HCEC 1CT (cell line): ENCODE results near the gene SEC23A.
"Not testable (repeated sequence)": the region's sequence is repeated elsewhere in the genome, so short reads cannot be mapped to it uniquely, and the experiment has no call there.

Source experiments
- DNase-seq: peaks from one replicate; pipeline ENCODE4 v3.0.0-alpha.2; 2017

The SEC23A gene

GRCh38 chr14:39102969-39103957, at the start of gene SEC23A:
Gene SEC23A, minus strand, starts transcription at chr14:39103235. Its CDS starts 7,117 bp downstream, at chr14:39096118.
- DNase-seq = peak; percentile 79

GRCh38 chr14:39145266-39145966, 42.4 kb upstream of the SEC23A start:
- no peak for DNase-seq

DNA sequence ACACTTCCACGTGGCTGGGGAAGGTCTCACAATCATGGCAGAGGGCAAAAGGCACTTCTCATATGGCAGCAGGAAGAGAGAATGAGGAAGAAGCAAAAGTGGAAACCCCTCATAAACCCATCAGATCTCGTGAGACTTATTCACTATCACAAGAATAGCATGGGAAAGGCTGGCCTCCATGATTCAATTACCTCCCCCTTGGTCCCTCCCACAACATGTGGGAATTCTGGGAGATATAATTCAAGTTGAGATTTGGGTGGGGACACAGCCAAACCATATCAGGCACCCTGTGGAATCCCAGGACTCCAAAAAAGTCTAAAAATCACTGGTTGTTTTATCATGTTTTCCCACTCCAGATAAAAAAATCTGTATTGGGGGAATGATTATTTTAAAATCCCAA, 40.2 kb upstream of the SEC23A start:
- DNase-seq = not testable (repeated sequence)

DNA sequence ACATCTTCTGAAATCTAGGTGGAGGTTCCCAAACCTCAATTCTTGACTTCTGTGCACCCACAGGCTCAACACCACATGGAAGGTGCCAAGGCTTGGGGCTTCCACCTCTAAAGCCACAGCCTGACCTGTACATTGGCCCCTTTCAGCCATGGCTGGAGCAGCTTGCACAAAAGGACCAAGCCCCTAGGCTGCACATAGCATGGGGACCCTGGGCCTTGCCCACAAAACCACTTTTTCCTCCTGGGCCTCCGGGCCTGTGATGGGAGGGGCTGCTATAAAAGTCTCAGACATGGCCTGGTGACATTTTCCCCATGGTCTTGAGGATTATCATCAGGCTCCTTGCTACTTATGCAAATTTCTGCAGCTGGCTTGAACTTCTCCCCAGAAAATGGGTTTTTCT, 38.6 kb upstream of the SEC23A start:
- not testable (repeated sequence) for DNase-seq

- no peak for DNase-seq
Observed at GRCh38 chr14:39140170-39140569, 37.1 kb upstream of the SEC23A start.

DNA sequence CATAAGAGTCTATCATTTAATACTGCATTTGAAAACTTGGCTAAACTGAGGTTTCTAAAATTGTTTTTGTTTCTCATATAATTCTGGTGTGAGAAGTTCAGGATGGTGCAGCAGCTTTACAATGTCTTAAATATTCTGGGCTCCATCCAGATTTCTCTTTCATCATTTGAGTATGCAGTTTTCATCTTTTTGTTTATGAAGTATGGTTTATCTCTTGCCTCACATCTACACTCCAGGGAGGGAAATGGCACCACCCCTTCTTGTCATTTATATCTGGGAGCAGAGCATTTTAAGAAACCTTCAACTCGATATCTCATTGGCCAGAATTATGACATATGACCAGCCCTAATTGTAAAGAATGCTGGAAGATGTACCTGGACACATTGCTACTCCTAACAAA, 35.4 kb upstream of the SEC23A start:
- peak; percentile 24 for DNase-seq

DNA sequence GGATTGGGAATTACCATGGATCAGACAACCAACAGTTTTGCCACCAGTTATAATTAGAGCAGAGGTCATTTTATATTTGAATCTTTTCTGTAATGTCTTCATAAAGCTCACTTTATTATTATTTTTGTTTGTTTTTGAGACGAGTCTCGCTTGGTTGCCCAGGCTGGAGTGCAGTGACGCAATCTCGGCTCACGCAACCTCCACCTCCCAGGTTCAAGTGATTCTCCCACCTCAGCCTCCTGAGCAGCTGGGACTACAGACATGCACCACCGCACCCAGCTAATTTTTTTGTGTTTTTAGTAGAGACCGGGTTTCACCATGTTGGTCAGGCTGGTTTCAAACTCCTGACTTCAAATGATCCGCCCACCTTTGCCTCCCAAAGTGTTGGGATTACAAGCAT, 34.8 kb upstream of the SEC23A start:
- DNase-seq = not testable (repeated sequence)

- no peak for DNase-seq
Observed at GRCh38 chr14:39122330-39123138, 19.5 kb upstream of the SEC23A start.

GRCh38 chr14:39114073-39114838, 11.2 kb upstream of the SEC23A start, which contains the start of gene GEMIN2:
Gene GEMIN2, plus strand, starts transcription at chr14:39114323. Its CDS starts 16 bp downstream, at chr14:39114339.
- peak; percentile 95 for DNase-seq

DNA sequence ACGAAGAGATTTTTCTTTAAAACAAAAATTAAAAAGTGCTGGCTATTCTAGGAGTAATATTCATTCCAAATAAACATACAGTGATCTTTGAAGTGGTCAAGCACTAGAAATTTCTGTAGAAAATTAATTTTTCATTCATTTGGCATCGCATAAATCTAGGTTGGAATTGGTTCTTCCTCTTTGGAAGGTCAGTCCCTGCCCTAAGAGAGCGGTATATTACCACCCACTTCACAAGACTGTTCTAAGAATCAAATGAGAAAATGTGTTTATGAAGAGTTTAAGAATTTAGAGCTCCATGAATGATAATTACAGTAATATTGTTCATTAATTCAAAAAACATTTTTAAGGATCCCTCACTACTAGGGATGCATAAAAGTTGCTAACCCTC, 10.6 kb upstream of the SEC23A start:
- DNase-seq = no peak

- DNase-seq = no peak
Observed at GRCh38 chr14:39109893-39110715, 7.1 kb upstream of the SEC23A start.

DNA sequence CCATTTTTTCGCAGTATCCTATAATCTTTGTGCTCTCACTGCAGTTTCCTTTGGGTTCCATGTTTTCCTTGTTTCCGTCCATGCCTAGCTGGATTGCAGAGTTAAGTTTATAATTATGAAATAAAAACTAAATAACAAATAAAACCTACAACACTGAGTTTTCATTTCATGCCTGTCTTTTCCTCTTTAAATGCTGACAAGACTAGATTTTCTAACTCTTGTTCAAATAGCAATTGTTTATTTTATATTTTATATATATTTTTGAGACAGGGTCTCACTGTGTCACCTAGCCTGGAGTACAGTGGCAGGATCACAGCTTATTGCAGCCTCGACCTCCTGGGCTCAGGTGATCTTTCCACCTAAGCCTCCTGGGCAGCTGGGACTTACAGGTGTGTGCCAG, 5.8 kb upstream of the SEC23A start:
- no peak for DNase-seq

GRCh38 chr14:39107591-39107996, 4.6 kb upstream of the SEC23A start:
- peak; percentile 38 for DNase-seq

GRCh38 chr14:39104078-39104801, 1.2 kb upstream of the SEC23A start:
- DNase-seq = not testable (repeated sequence)

- DNase-seq = peak; percentile 47
Observed at GRCh38 chr14:39102265-39102968, 618 bp downstream of the SEC23A start.

DNA sequence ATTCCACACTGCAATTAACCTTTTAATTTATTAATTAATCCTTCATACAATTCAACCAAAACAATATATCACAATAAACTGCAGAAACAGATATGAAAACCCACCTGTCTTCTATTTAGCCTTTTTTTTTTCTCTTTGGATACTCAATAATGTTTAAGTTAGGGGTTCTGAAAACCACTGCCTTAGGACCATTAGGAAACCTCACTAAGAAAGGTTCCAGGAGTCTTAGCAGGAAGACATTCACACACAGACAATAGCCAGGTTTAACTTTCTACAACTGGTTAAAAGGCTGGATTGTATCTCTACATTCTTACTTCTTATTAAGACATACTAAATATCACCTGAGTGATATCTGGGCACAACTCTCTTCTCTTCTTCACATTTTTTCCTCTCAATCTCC, 3.3 kb downstream of the SEC23A start:
- DNase-seq = no peak

DNA sequence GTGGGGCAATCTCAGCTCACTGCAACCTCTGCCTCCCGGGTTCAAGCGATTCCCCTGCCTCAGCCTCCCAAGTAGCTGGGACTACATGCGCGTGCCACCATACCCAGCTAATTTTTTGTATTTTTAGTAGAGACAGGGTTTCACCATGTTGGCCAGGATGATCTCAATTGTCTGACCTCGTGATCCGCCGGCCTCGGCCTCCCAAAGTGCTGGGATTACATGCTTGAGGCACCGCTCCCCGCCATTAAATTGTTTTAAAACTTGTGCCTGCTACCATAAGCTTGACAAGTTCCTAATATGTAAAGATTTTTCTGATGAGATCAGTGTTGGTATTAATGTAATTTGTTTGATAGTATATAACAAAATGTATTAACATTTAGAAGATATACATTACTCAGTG, 3.8 kb downstream of the SEC23A start:
- not testable (repeated sequence) for DNase-seq

- no peak for DNase-seq
Observed at GRCh38 chr14:39097159-39097558, 5.9 kb downstream of the SEC23A start.

- no peak for DNase-seq
Observed at GRCh38 chr14:39094515-39094914, 8.5 kb downstream of the SEC23A start.

DNA sequence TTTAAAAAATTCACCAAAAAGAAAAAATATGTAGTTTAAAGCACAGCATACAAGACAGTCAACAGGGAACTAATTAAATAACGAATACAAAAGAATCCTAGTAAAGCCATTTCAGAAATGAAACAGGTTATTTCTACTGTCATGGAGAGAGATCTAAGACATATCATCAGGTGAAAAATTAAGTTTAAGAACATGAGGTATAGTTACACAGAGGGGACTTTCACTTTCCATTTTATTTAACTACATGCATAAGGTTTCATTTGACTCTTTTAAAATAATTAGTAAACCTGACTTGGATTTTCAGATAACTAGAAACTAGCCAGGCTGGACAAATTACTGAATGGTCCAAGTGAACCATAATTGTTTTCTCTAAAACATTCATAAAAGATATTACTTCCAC, 11.3 kb downstream of the SEC23A start:
- DNase-seq = no peak
